WTC11 (cell line): ENCODE results near the gene CXCL6. TPM values are rescaled to one million over a fixed set of nuclear protein-coding genes. Genes with fewer than 3 reads are reported as not detected.

Source experiments
- ATAC-seq: fragments of 200-7000 bp; cut with Tn5 transposase; 2 replicates; pipeline ENCODE4 v1.10.0; 2021; ENCODE audit warnings: mild to moderate bottlenecking, moderate library complexity
- CTCF ChIA-PET: fragments of 300-600 bp; sonication (Branson Sonifier 250); formaldehyde crosslinking; loops from one replicate; lab custom pipeline; 2021; ENCODE audit warnings: antibody characterized with exemption; lab: Charles Lee
- POLR2A ChIA-PET: fragments of 350-600 bp; sonication (Branson Sonifier 250); formaldehyde crosslinking; loops from one replicate; lab custom pipeline; 2021; ENCODE audit warnings: antibody characterized with exemption; lab: Charles Lee
- DNase-seq: peaks from one replicate; pipeline ENCODE4 v3.0.0; 2021; ENCODE audit warnings: low spot score
- H3K27ac Mint-ChIP-seq: 2 replicates; pipeline ENCODE4 v1.8.0; 2021; ENCODE audit warnings: mixed read lengths
- H3K27me3 Mint-ChIP-seq: 2 replicates; pipeline ENCODE4 v1.8.0; 2021; ENCODE audit warnings: low read depth, mild to moderate bottlenecking, moderate library complexity, mixed read lengths
- H3K36me3 Mint-ChIP-seq: 2 replicates; pipeline ENCODE4 v1.8.0; 2021; ENCODE audit warnings: mixed read lengths
- H3K4me1 Mint-ChIP-seq: 2 replicates; pipeline ENCODE4 v1.8.0; 2022; ENCODE audit warnings: mixed read lengths
- H3K4me3 Mint-ChIP-seq: 2 replicates; pipeline ENCODE4 v1.8.0; 2021; ENCODE audit warnings: mild to moderate bottlenecking, moderate library complexity, mixed read lengths
- H3K9me3 Mint-ChIP-seq: 2 replicates; pipeline ENCODE4 v1.8.0; 2021; ENCODE audit warnings: mixed read lengths
- CREB1 ChIP-seq: sonication (generic); formaldehyde crosslinking; IDR thresholded peaks from 2 replicates; pipeline ENCODE4 v1.8.0; 2023; ENCODE audit warnings: mild to moderate bottlenecking, missing genetic modification reagents
- E2F5 ChIP-seq: sonication (generic); formaldehyde crosslinking; IDR thresholded peaks from 2 replicates; pipeline ENCODE4 v1.8.1; 2022; ENCODE audit warnings: mild to moderate bottlenecking, moderate library complexity, missing genetic modification reagents
- EMX1 ChIP-seq: fragments of 250-450 bp; sonication (Bioruptor Pico); IDR thresholded peaks from 2 replicates; pipeline ENCODE4 v1.8.0; 2021; ENCODE audit warnings: mild to moderate bottlenecking
- ERG ChIP-seq: fragments of 250-450 bp; sonication (Bioruptor Pico); IDR thresholded peaks from 2 replicates; pipeline ENCODE4 v1.8.0; 2021; ENCODE audit warnings: mild to moderate bottlenecking
- GABPB1 ChIP-seq: sonication (generic); formaldehyde crosslinking; IDR thresholded peaks from 2 replicates; pipeline ENCODE4 v1.8.1; 2023; ENCODE audit warnings: mild to moderate bottlenecking, missing genetic modification reagents
- HMGA2 ChIP-seq: fragments of 250-450 bp; sonication (Bioruptor Pico); IDR thresholded peaks from 2 replicates; pipeline ENCODE4 v1.4.0; 2021; ENCODE audit warnings: mild to moderate bottlenecking, moderate library complexity
- HMGXB4 ChIP-seq: sonication (generic); formaldehyde crosslinking; IDR thresholded peaks from 2 replicates; pipeline ENCODE4 v1.8.1; 2023; ENCODE audit warnings: mild to moderate bottlenecking, moderate library complexity, missing genetic modification reagents
- MXD4 ChIP-seq: fragments of 250-450 bp; sonication (Bioruptor Pico); IDR thresholded peaks from 2 replicates; pipeline ENCODE4 v1.8.0; 2021; ENCODE audit warnings: mild to moderate bottlenecking, moderate library complexity, borderline replicate concordance
- NFE2L1 ChIP-seq: sonication (generic); formaldehyde crosslinking; IDR thresholded peaks from 2 replicates; pipeline ENCODE4 v1.8.1; 2023; ENCODE audit warnings: missing genetic modification reagents
- NR1H2 ChIP-seq: sonication (generic); formaldehyde crosslinking; IDR thresholded peaks from 2 replicates; pipeline ENCODE4 v1.9.0; 2021; ENCODE audit warnings: mild to moderate bottlenecking, moderate library complexity, missing genetic modification reagents
- NR2C2 ChIP-seq: sonication (generic); formaldehyde crosslinking; IDR thresholded peaks from 2 replicates; pipeline ENCODE4 v1.8.0; 2022; ENCODE audit warnings: mild to moderate bottlenecking, missing genetic modification reagents
- PRDM15 ChIP-seq: sonication (generic); formaldehyde crosslinking; IDR thresholded peaks from 2 replicates; pipeline ENCODE4 v1.8.0; 2022; ENCODE audit warnings: missing genetic modification reagents
- SMAD3 ChIP-seq: sonication (generic); formaldehyde crosslinking; IDR thresholded peaks from 2 replicates; pipeline ENCODE4 v1.8.0; 2022; ENCODE audit warnings: missing genetic modification reagents, mild to moderate bottlenecking, borderline replicate concordance
- TEAD4 ChIP-seq: sonication (generic); formaldehyde crosslinking; IDR thresholded peaks from 2 replicates; pipeline ENCODE4 v1.8.0; 2022; ENCODE audit warnings: mild to moderate bottlenecking, missing genetic modification reagents
- ZBTB21 ChIP-seq: sonication (generic); formaldehyde crosslinking; IDR thresholded peaks from 2 replicates; pipeline ENCODE4 v1.8.1; 2023; ENCODE audit warnings: mild to moderate bottlenecking, missing genetic modification reagents, borderline replicate concordance
- ZNF121 ChIP-seq: sonication (generic); formaldehyde crosslinking; IDR thresholded peaks from 2 replicates; pipeline ENCODE4 v1.8.0; 2023; ENCODE audit warnings: missing genetic modification reagents
- ZNF512 ChIP-seq: sonication (generic); formaldehyde crosslinking; IDR thresholded peaks from 2 replicates; pipeline ENCODE4 v1.8.1; 2022; ENCODE audit warnings: missing genetic modification reagents, borderline replicate concordance
- total RNA-seq: library from RNA; stranded (reverse); gene quantifications from 3 replicates; pipeline ENCODE4 v1.2.3, GENCODE V29; 2021
- TF ChIP-seq, protein P1 (sequence below): sonication (generic); formaldehyde crosslinking; IDR thresholded peaks from 2 replicates; pipeline ENCODE4 v1.8.1; 2022; ENCODE audit warnings: mild to moderate bottlenecking, missing genetic modification reagents, moderate library complexity, borderline replicate concordance
- TF ChIP-seq, protein P2 (sequence below): fragments of 250-450 bp; sonication (Bioruptor Pico); IDR thresholded peaks from 2 replicates; pipeline ENCODE4 v1.9.0; 2021; ENCODE audit warnings: mild to moderate bottlenecking
- TF ChIP-seq, protein P3 (sequence below): sonication (generic); formaldehyde crosslinking; IDR thresholded peaks from 2 replicates; pipeline ENCODE4 v1.8.1; 2022; ENCODE audit warnings: low read depth, mild to moderate bottlenecking, moderate library complexity, missing genetic modification reagents, borderline replicate concordance

CXCL6 gene
- total RNA-seq, 1 experiment from 2014 or later = 4.9 TPM

GRCh38 chr4:73860917-73861316 is 24.4 kb downstream of the CXCL6 start:
- TF ChIP-seq TEAD4 (CRISPR knock-in tag) (no peak), HMGXB4 (CRISPR knock-in tag) (no peak), MXD4 (CRISPR knock-in tag) (no peak), HMGA2 (CRISPR knock-in tag) (no peak)
- Mint-ChIP-seq H3K36me3 (no peaks in the 10 kb centered on the region), H3K4me1 (peaks cover 2% of the 10 kb centered on the region; the same call in 1 of the 2 replicates), H3K27me3 (no peaks in the 10 kb centered on the region), H3K9me3 (no peaks in the 10 kb centered on the region), H3K27ac (no peak overlapping the region), H3K4me3 (no peak overlapping the region)
- ATAC-seq = no peak
- no peak for DNase-seq
- ChIA-PET POLR2A (no interaction called here), CTCF (interaction anchor here (1.5 kb wide), 1 partner anchor 9 kb away, joined by 5 read pairs; no protein-coding TSS in a partner anchor)

DNA sequence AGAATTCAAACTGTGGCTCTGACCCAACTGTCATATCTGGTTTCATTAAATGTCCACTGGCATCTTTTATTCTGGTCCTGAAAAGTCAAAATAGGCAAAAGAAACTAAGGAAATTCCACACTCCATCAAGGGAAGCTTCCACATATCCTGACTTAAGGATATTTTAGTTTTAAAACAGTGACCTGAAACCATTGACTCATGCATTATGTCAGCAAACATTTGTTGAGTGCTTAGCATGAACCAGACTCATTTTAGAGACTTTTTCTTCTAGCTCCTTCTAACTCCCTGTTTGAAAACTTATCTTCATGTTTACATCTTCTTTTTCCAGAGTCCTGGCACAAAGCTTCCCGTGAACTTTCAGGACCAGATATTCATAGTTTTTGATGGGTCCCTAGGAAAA is 25.8 kb downstream of the CXCL6 start:
- no peaks in the 10 kb centered on the region for H3K27me3 Mint-ChIP-seq
- no peak overlapping the region for H3K4me3 Mint-ChIP-seq
- ATAC-seq (no peak), DNase-seq (no peak)
- no peaks in the 10 kb centered on the region for H3K36me3 Mint-ChIP-seq
- H3K9me3 Mint-ChIP-seq = no peaks in the 10 kb centered on the region
- H3K27ac Mint-ChIP-seq = no peak overlapping the region
- ChIA-PET CTCF (interaction anchor here (1.2 to 2.6 kb wide), 3 partner anchors 9 to 272 kb away, joined by 4 to 22 read pairs (median 4); partner anchors contain the start of genes CXCL6 and PF4V1), POLR2A (no interaction called here)
- H3K4me1 Mint-ChIP-seq = peaks cover 2% of the 10 kb centered on the region; the same call in 1 of the 2 replicates
- TF ChIP-seq, protein P1, sequence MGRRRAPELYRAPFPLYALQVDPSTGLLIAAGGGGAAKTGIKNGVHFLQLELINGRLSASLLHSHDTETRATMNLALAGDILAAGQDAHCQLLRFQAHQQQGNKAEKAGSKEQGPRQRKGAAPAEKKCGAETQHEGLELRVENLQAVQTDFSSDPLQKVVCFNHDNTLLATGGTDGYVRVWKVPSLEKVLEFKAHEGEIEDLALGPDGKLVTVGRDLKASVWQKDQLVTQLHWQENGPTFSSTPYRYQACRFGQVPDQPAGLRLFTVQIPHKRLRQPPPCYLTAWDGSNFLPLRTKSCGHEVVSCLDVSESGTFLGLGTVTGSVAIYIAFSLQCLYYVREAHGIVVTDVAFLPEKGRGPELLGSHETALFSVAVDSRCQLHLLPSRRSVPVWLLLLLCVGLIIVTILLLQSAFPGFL = no peak
- TF ChIP-seq E2F5 (CRISPR knock-in tag) (no peak), NR1H2 (CRISPR knock-in tag) (no peak), CREB1 (no peak), ZBTB21 (no peak), ZNF512 (CRISPR knock-in tag) (no peak), ERG (CRISPR knock-in tag) (no peak), ZNF121 (CRISPR knock-in tag) (no peak), NR2C2 (CRISPR knock-in tag) (no peak), EMX1 (CRISPR knock-in tag) (no peak), NFE2L1 (CRISPR knock-in tag) (no peak), PRDM15 (CRISPR knock-in tag) (no peak), SMAD3 (CRISPR knock-in tag) (no peak), GABPB1 (CRISPR knock-in tag) (no peak)
- TF ChIP-seq, protein P2, sequence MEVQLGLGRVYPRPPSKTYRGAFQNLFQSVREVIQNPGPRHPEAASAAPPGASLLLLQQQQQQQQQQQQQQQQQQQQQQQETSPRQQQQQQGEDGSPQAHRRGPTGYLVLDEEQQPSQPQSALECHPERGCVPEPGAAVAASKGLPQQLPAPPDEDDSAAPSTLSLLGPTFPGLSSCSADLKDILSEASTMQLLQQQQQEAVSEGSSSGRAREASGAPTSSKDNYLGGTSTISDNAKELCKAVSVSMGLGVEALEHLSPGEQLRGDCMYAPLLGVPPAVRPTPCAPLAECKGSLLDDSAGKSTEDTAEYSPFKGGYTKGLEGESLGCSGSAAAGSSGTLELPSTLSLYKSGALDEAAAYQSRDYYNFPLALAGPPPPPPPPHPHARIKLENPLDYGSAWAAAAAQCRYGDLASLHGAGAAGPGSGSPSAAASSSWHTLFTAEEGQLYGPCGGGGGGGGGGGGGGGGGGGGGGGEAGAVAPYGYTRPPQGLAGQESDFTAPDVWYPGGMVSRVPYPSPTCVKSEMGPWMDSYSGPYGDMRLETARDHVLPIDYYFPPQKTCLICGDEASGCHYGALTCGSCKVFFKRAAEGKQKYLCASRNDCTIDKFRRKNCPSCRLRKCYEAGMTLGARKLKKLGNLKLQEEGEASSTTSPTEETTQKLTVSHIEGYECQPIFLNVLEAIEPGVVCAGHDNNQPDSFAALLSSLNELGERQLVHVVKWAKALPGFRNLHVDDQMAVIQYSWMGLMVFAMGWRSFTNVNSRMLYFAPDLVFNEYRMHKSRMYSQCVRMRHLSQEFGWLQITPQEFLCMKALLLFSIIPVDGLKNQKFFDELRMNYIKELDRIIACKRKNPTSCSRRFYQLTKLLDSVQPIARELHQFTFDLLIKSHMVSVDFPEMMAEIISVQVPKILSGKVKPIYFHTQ (CRISPR knock-in tag) = no peak
- TF ChIP-seq, protein P3, sequence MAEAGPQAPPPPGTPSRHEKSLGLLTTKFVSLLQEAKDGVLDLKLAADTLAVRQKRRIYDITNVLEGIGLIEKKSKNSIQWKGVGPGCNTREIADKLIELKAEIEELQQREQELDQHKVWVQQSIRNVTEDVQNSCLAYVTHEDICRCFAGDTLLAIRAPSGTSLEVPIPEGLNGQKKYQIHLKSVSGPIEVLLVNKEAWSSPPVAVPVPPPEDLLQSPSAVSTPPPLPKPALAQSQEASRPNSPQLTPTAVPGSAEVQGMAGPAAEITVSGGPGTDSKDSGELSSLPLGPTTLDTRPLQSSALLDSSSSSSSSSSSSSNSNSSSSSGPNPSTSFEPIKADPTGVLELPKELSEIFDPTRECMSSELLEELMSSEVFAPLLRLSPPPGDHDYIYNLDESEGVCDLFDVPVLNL (CRISPR knock-in tag) = no peak
